Brain microvascular endothelial cell (primary cell): ENCODE data around the gene BBS9.

ENCODE experiments used
- DNase-seq: peaks from one replicate; pipeline ENCODE4 v3.0.0-alpha.2; 2020
- H3K27ac ChIP-seq: fragments of 250-450 bp; sonication (Bioruptor Pico); 2 replicates; pipeline ENCODE4 v1.5.1; 2020; ENCODE audit warnings: mild to moderate bottlenecking, moderate library complexity
- H3K27me3 ChIP-seq: fragments of 250-450 bp; sonication (Bioruptor Pico); replicated peaks from 2 replicates; pipeline ENCODE4 v1.5.1; 2020; ENCODE audit warnings: mild to moderate bottlenecking
- H3K36me3 ChIP-seq: fragments of 250-450 bp; sonication (Bioruptor Pico); replicated peaks from 2 replicates; pipeline ENCODE4 v1.5.1; 2020; ENCODE audit warnings: mild to moderate bottlenecking
- H3K4me3 ChIP-seq: 2 replicates; pipeline ENCODE4 v1.5.1; 2011; ENCODE audit warnings: low read depth, mild to moderate bottlenecking, control low read depth, low read length, moderate library complexity
- CTCF ChIP-seq: IDR thresholded peaks from 2 replicates; pipeline ENCODE4 v1.5.1; 2011; ENCODE audit warnings: low read depth, mild to moderate bottlenecking, moderate library complexity, low read length, control low read depth, inconsistent platforms; ENCODE audit errors: missing control alignments
- in situ Hi-C: cut with HindIII; loops from 2 replicates; pipeline ENCODE4 v1.10.0; 2017; ENCODE audit warnings: low sequenced_read_pairs, low pct_ligation_motif_present

The BBS9 gene

GRCh38 chr7:33654676-33655075 lies 525.3 kb downstream of the BBS9 start:
- no peak for DNase-seq
- TF ChIP-seq CTCF, result no peak
- in situ Hi-C loops, result no loop called here
- H3K27me3 ChIP-seq, result no peaks in the 10 kb centered on the region
- no peak overlapping the region for H3K4me3 ChIP-seq
- no peak overlapping the region for H3K27ac ChIP-seq
- no peaks in the 10 kb centered on the region for H3K36me3 ChIP-seq
